GM12878 (cell line): ENCODE measurements around the gene SIK3. TPM values are rescaled to one million over a fixed set of nuclear protein-coding genes. Genes with fewer than 3 reads are reported as not detected.

Experiments used
- ATAC-seq: fragments of 200-7000 bp; cut with Tn5 transposase; 3 replicates; pipeline ENCODE4 v1.9.1; 2020; ENCODE audit warnings: mild to moderate bottlenecking, moderate library complexity
- BruUV-seq: library from RNA; stranded (reverse); fragments of 400-500 nt; replicated peaks from 2 replicates; lab custom pipeline; 2021; lab: Mats Ljungman, UMichigan
- CTCF ChIA-PET: fragments of 300-600 bp; sonication (Branson Sonifier 250); formaldehyde crosslinking; extraction: SDS; loops from one replicate; lab custom pipeline; 2021; ENCODE audit warnings: inconsistent platforms; lab: Yijun Ruan, JAX
- POLR2A ChIA-PET: fragments of 350-600 bp; formaldehyde crosslinking; extraction: SDS; loops from one replicate; lab custom pipeline; 2021; ENCODE audit warnings: inconsistent platforms; lab: Charles Lee
- RAD21 ChIA-PET: fragments of 300-600 bp; sonication (Branson Sonifier 250); formaldehyde crosslinking; loops from one replicate; lab custom pipeline; 2023; ENCODE audit warnings: antibody characterized with exemption; ENCODE audit not compliant: unreplicated experiment; lab: Charles Lee
- SMC1A ChIA-PET: fragments of 300-600 bp; sonication (Branson Sonifier 250); formaldehyde crosslinking; loops from one replicate; lab custom pipeline; 2023; ENCODE audit not compliant: unreplicated experiment, uncharacterized antibody; lab: Charles Lee
- DNase-seq: peaks from one replicate; pipeline ENCODE4 v3.0.0-alpha.2; 2011; ENCODE audit warnings: low read depth, low spot score
- FAIRE-seq: peaks from 3 replicates; lab custom pipeline; 2011; peaks lifted over from hg19 to GRCh38; lab: Jason Lieb, UNC
- H2AFZ ChIP-seq: 2 replicates; pipeline ENCODE4 v1.6.0; 2011; ENCODE audit warnings: low read depth, low read length, control low read depth; ENCODE audit not compliant: control insufficient read depth
- H3K27ac ChIP-seq: 2 replicates; pipeline ENCODE4 v1.5.1; 2011; ENCODE audit warnings: control low read depth; ENCODE audit not compliant: control insufficient read depth, insufficient read depth
- H3K27me3 ChIP-seq, 2 experiments: replicated peaks in 1 of 2; 2 replicates each; pipeline versions ENCODE4 v1.6.0 to v1.6.1; 2011; ENCODE audit warnings: low read length in 1 of 2; ENCODE audit not compliant: control insufficient read depth in 2 of 2, insufficient read depth in 2 of 2
- H3K36me3 ChIP-seq, 2 experiments: 2 replicates each; pipeline ENCODE4 v1.5.1; 2011; ENCODE audit warnings: low read length in 1 of 2; ENCODE audit not compliant: control insufficient read depth in 2 of 2, insufficient read depth in 2 of 2
- H3K4me1 ChIP-seq: 2 replicates; pipeline ENCODE4 v1.6.1; 2011; ENCODE audit warnings: mild to moderate bottlenecking, low read length, moderate library complexity, mixed read lengths; ENCODE audit not compliant: control insufficient read depth, insufficient read depth
- H3K4me2 ChIP-seq: 2 replicates; pipeline ENCODE4 v1.6.0; 2011; ENCODE audit warnings: control low read depth; ENCODE audit not compliant: control insufficient read depth, insufficient read depth
- H3K4me3 ChIP-seq: fragments of 200-600 bp; sonication (generic); 2 replicates; pipeline ENCODE4 v1.5.1; 2016
- H3K79me2 ChIP-seq: 2 replicates; pipeline ENCODE4 v1.6.0; 2011; ENCODE audit warnings: low read length; ENCODE audit not compliant: control insufficient read depth, insufficient read depth
- H3K9ac ChIP-seq: 2 replicates; pipeline ENCODE4 v1.8.0; 2011; ENCODE audit warnings: low read length, control low read depth, mixed read lengths; ENCODE audit not compliant: control insufficient read depth, insufficient read depth
- H3K9me3 ChIP-seq: replicated peaks from 3 replicates; pipeline ENCODE4 v1.5.1; 2011; ENCODE audit warnings: mild to moderate bottlenecking, low read length; ENCODE audit not compliant: control insufficient read depth, insufficient read depth
- H4K20me1 ChIP-seq: 2 replicates; pipeline ENCODE4 v1.6.0; 2011; ENCODE audit not compliant: control insufficient read depth, insufficient read depth
- ATF2 ChIP-seq: IDR thresholded peaks from 2 replicates; pipeline ENCODE4 v1.6.1; 2012; ENCODE audit warnings: low read length, inconsistent platforms
- DPF2 ChIP-seq: fragments of 450-650 bp; IDR thresholded peaks from 2 replicates; pipeline ENCODE4 v1.6.1; 2017; ENCODE audit warnings: mild to moderate bottlenecking
- EGR1 ChIP-seq, 2 experiments: IDR thresholded peaks; 1 replicate in 1 of 2; 2 replicates in 1 of 2; pipeline ENCODE4 v1.6.1; 2011 to 2012; ENCODE audit warnings: low read depth in 2 of 2, low read length in 2 of 2, borderline replicate concordance in 1 of 2, mild to moderate bottlenecking in 1 of 2, moderate library complexity in 1 of 2
- ESRRA ChIP-seq: IDR thresholded peaks from 2 replicates; pipeline ENCODE4 v1.6.1; 2012; ENCODE audit warnings: mild to moderate bottlenecking, low read length, improper control_type of control experiment
- FOS ChIP-seq: IDR thresholded peaks from 3 replicates; pipeline ENCODE4 v1.6.1; 2011; ENCODE audit warnings: borderline replicate concordance; ENCODE audit not compliant: insufficient read length; ENCODE audit errors: extremely low read depth
- GATAD2B ChIP-seq: fragments of 450-650 bp; conservative IDR thresholded peaks from 2 replicates; pipeline ENCODE4 v1.6.1; 2017; ENCODE audit warnings: low read depth, mild to moderate bottlenecking, moderate library complexity
- MLLT1 ChIP-seq: fragments of 450-650 bp; IDR thresholded peaks from 2 replicates; pipeline ENCODE4 v1.6.1; 2016; ENCODE audit warnings: mild to moderate bottlenecking
- MYC ChIP-seq: IDR thresholded peaks from 2 replicates; pipeline ENCODE4 v1.6.1; 2011; ENCODE audit warnings: mild to moderate bottlenecking, low read length, moderate library complexity, inconsistent platforms; ENCODE audit not compliant: insufficient read depth, insufficient replicate concordance, insufficient read length, severe bottlenecking
- NFIC ChIP-seq: IDR thresholded peaks from 2 replicates; pipeline ENCODE4 v1.6.1; 2012; ENCODE audit warnings: low read depth, mild to moderate bottlenecking, inconsistent platforms, low read length, moderate library complexity
- NKRF ChIP-seq: fragments of 450-650 bp; conservative IDR thresholded peaks from 2 replicates; pipeline ENCODE4 v1.6.1; 2017; ENCODE audit warnings: mild to moderate bottlenecking, moderate library complexity
- NR2F1 ChIP-seq: fragments of 450-650 bp; conservative IDR thresholded peaks from 2 replicates; pipeline ENCODE4 v1.6.1; 2017; ENCODE audit warnings: mild to moderate bottlenecking
- RELA ChIP-seq: fragments of 450-650 bp; IDR thresholded peaks from 2 replicates; pipeline ENCODE4 v1.8.0; 2014; ENCODE audit warnings: borderline replicate concordance; ENCODE audit not compliant: partially characterized antibody
- SIN3A ChIP-seq: IDR thresholded peaks from 2 replicates; pipeline ENCODE4 v1.6.1; 2012; ENCODE audit warnings: low read depth, low read length, improper control_type of control experiment
- YY1 ChIP-seq: IDR thresholded peaks from 2 replicates; pipeline ENCODE4 v1.6.1; 2011; ENCODE audit warnings: low read depth, mild to moderate bottlenecking, low read length
- ZBED1 ChIP-seq: IDR thresholded peaks from 2 replicates; pipeline ENCODE4 v1.6.1; 2016; ENCODE audit warnings: borderline replicate concordance
- ZSCAN29 ChIP-seq: fragments of 450-650 bp; IDR thresholded peaks from 2 replicates; pipeline ENCODE4 v1.6.1; 2017; ENCODE audit warnings: mild to moderate bottlenecking, moderate library complexity
- WGBS: methylation state at CpG from one replicate; pipeline ENCODE4 v1.1.6; 2016; ENCODE audit warnings: low lambda C conversion rate; ENCODE audit not compliant: insufficient replicate concordance, insufficient coverage; ENCODE audit errors: missing lambda C conversion rate; 5-methylcytosine and 5-hydroxymethylcytosine counted together
- in situ Hi-C: fragments of 300-500 bp; cut with MboI; formaldehyde crosslinking; loops from 9 replicates; pipeline ENCODE4 v1.14.3; 2018; ENCODE audit warnings: mixed read lengths
- intact Hi-C: fragments of 100-400 bp; cut with micrococcal nuclease; formaldehyde crosslinking; loops from one replicate; pipeline ENCODE4 v1.14.2; 2022; ENCODE audit not compliant: unreplicated experiment
- polyA plus RNA-seq, 11 experiments: library from polyadenylated mRNA; depleted of rRNA in 4 of 11; unstranded in 6 of 11; stranded (reverse) in 5 of 11; fragments of >200 nt; fragmentation: Nextera tagmentation in 4 of 11; fragmentation: Illumina TruSeq in 1 of 11; extraction: Ambion mirVana in 4 of 11; extraction: Trizol in 1 of 11; gene quantifications; 1 replicate in 1 of 11; 2 replicates in 10 of 11; pipeline versions ENCODE4 v1.2.1 to v1.2.3, GENCODE V29; 2011 to 2016; ENCODE audit warnings: inconsistent platforms in 2 of 11, missing spikeins in 2 of 11, low read depth in 1 of 11
- total RNA-seq, 4 experiments: library from RNA; depleted of rRNA in 3 of 4; stranded (reverse); fragments of >200 nt in 3 of 4; fragmentation: Illumina TruSeq in 1 of 4; extraction: Trizol in 1 of 4; gene quantifications; 2 replicates each; pipeline versions ENCODE4 v1.2.1 to v1.2.3, GENCODE V29; 2013 to 2021

Gene SIK3
- total and polyA plus RNA-seq, 10 of the 15 experiments (the other 5 are each of a cell fraction or from before 2014, with no cell fraction given): 2.5 to 31.9 (median 11.1) TPM

- TF ChIP-seq RELA: peak; percentile 58
Observed at GRCh38 chr11:117143871-117144476, 45.7 kb upstream of the SIK3 start, which contains the start of gene PAFAH1B2 (continued).

GRCh38 chr11:117143390-117143789 is 45.2 kb upstream of the SIK3 start:
- Histone ChIP-seq H3K36me3 (peaks cover 1 to 3% of the 10 kb centered on the region in 2 experiments; a peak in 3 of 4 replicates), H3K4me3 (peak overlapping the region; percentile 92), H4K20me1 (peaks cover 6% of the 10 kb centered on the region; the same call in 1 of the 2 replicates), H3K79me2 (peaks cover 42% of the 10 kb centered on the region), H3K9me3 (no peaks in the 10 kb centered on the region), H3K4me1 (peaks cover 7% of the 10 kb centered on the region), H2AFZ (peak overlapping the region; percentile 89), H3K27me3 (no peaks in the 10 kb centered on the region), H3K9ac (peak overlapping the region; percentile 95), H3K27ac (peak overlapping the region; percentile 80; the same call in 1 of the 2 replicates), H3K4me2 (peak overlapping the region; percentile 89)
- TSS peak; percentile 89 for BruUV-seq
- intact Hi-C loops (no loop called here), in situ Hi-C loops (no loop called here)
- FAIRE-seq (no peak), ATAC-seq (peak; percentile 24; the same call in 2 of the 3 replicates), DNase-seq (no peak)
- POLR2A ChIA-PET: interaction anchor here (0.7 to 3.6 kb wide), 5 partner anchors 13 to 289 kb away, joined by 3 to 42 read pairs (median 7); partner anchors contain the start of gene SIDT2
- SMC1A ChIA-PET: interaction anchor here (0.8 to 5.9 kb wide), 4 partner anchors 16 to 411 kb away, joined by 3 to 67 read pairs (median 5); partner anchors contain the start of genes PCSK7 and SIDT2
- RAD21 ChIA-PET: interaction anchor here (1.2 to 4.6 kb wide), 3 partner anchors 36 to 370 kb away, joined by 3 to 65 read pairs (median 12); partner anchors contain the start of gene SIDT2
- 26% methylated on average over 4 of the region's 5 CpGs for WGBS
- CTCF ChIA-PET: interaction anchor here (0.6 to 6.6 kb wide), 6 partner anchors 37 to 1941 kb away, joined by 3 to 93 read pairs (median 4); partner anchors contain the start of genes HMBS, PCSK7 and SIDT2
- TF ChIP-seq ESRRA (no peak), MLLT1 (0 out of 2 replicates have a peak, but pooled peaks have one; percentile 47), ZSCAN29 (no peak), FOS (no peak), SIN3A (no peak), NR2F1 (no peak), NKRF (no peak), NFIC (no peak), ATF2 (no peak), ZBED1 (no peak), DPF2 (no peak), EGR1 (IDR thresholded peaks at IDR 0.05; ENCODE audit: borderline replicate concordance in 1 of 2, low read depth in 2 of 2, low read length in 2 of 2) (peak in 1 of 2 experiments; percentile 59; a peak in 2 of 3 replicates), GATAD2B (no peak), MYC (no peak), YY1 (no peak)
